Measurements from ENCODE around the gene PLA2G4B.

DNA sequence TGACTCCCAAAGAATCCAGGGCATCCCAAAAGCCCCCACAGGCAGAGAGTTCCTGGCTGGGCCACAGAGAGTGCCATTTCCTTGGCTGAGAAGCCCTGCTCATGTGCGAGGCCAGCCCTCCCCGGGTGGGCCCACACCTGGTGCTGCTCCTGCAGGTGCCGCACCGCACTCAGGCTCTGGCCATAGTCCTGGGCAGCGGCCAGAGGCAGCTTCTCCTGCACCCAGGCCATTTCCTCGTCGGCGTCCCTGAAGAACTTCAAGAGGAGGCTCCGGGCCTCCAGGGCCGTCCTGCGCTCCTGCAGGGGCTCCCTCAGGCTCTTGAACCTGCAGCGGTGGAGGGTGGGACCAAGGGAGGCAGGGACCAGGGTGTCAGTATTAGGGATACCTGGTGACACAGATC, 18.1 kb downstream of the PLA2G4B start:
- TF ChIP-seq, protein P1, sequence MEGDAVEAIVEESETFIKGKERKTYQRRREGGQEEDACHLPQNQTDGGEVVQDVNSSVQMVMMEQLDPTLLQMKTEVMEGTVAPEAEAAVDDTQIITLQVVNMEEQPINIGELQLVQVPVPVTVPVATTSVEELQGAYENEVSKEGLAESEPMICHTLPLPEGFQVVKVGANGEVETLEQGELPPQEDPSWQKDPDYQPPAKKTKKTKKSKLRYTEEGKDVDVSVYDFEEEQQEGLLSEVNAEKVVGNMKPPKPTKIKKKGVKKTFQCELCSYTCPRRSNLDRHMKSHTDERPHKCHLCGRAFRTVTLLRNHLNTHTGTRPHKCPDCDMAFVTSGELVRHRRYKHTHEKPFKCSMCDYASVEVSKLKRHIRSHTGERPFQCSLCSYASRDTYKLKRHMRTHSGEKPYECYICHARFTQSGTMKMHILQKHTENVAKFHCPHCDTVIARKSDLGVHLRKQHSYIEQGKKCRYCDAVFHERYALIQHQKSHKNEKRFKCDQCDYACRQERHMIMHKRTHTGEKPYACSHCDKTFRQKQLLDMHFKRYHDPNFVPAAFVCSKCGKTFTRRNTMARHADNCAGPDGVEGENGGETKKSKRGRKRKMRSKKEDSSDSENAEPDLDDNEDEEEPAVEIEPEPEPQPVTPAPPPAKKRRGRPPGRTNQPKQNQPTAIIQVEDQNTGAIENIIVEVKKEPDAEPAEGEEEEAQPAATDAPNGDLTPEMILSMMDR (IDR thresholded peaks at IDR 0.05) = no peak
- TF ChIP-seq POLR2A (IDR thresholded peaks at IDR 0.05) (no peak), EP300 (IDR thresholded peaks at IDR 0.05) (no peak)
